K562 (cell line): ENCODE data around the gene KLK3. TPM values are rescaled to one million over a fixed set of nuclear protein-coding genes. Genes with fewer than 3 reads are reported as not detected.

Source experiments
- AFF1 ChIP-seq, 2 experiments: fragments of 450-650 bp; IDR thresholded peaks; 2 replicates each; pipeline ENCODE4 v1.6.1; 2018; ENCODE audit warnings: mild to moderate bottlenecking in 2 of 2, low read depth in 1 of 2; ENCODE audit not compliant: partially characterized antibody in 2 of 2
- ATF6 ChIP-seq: sonication (generic); formaldehyde crosslinking; IDR thresholded peaks from 2 replicates; pipeline ENCODE4 v1.4.0; 2020; ENCODE audit warnings: mild to moderate bottlenecking, missing genetic modification reagents
- BCL6 ChIP-seq: fragments of 250-450 bp; sonication (Bioruptor Pico); IDR thresholded peaks from 2 replicates; pipeline ENCODE4 v1.4.0; 2020
- CBFA2T3 ChIP-seq: fragments of 450-650 bp; IDR thresholded peaks from 2 replicates; pipeline ENCODE4 v1.6.1; 2017
- CCAR2 ChIP-seq: fragments of 200-400 bp; formaldehyde crosslinking; IDR thresholded peaks from 2 replicates; pipeline ENCODE4 v1.6.1; 2017; ENCODE audit warnings: mild to moderate bottlenecking, low read depth, low read length
- CREBBP ChIP-seq: IDR thresholded peaks from one replicate; pipeline ENCODE4 v1.6.1; 2012; ENCODE audit warnings: low read depth, mild to moderate bottlenecking, control low read depth, inconsistent platforms, low read length
- EHMT2 ChIP-seq: fragments of 450-650 bp; IDR thresholded peaks from 2 replicates; pipeline ENCODE4 v1.6.1; 2018; ENCODE audit warnings: antibody characterized with exemption
- ETV6 ChIP-seq, 3 experiments: fragments of 150-350 bp in 1 of 3; sonication (generic) in 1 of 3; formaldehyde crosslinking in 1 of 3; IDR thresholded peaks; 2 replicates each; pipeline versions ENCODE4 v1.6.1 to v1.8.0; 2014 to 2022; ENCODE audit warnings: borderline replicate concordance in 2 of 3, low read depth in 2 of 3, antibody characterized with exemption in 1 of 3, low read length in 1 of 3, mild to moderate bottlenecking in 1 of 3, missing genetic modification reagents in 1 of 3
- HNRNPK ChIP-seq: fragments of 200-400 bp; formaldehyde crosslinking; IDR thresholded peaks from one replicate; pipeline ENCODE4 v1.6.1; 2018; ENCODE audit warnings: mild to moderate bottlenecking, low read depth, low read length; ENCODE audit not compliant: poor library complexity, severe bottlenecking
- MTA2 ChIP-seq: fragments of 450-650 bp; IDR thresholded peaks from 2 replicates; pipeline ENCODE4 v1.6.1; 2016; ENCODE audit warnings: low read depth
- NR2C2 ChIP-seq, 2 experiments: fragments of 200-800 bp in 1 of 2; sonication (Bioruptor generic) in 1 of 2; sonication (generic) in 1 of 2; formaldehyde crosslinking in 1 of 2; IDR thresholded peaks; 2 replicates each; pipeline versions ENCODE4 v1.6.1 to v1.8.0; 2016 to 2022; ENCODE audit warnings: mild to moderate bottlenecking in 1 of 2, missing compliant biosample characterization in 1 of 2, missing genetic modification characterization in 1 of 2, missing genetic modification reagents in 1 of 2
- NUFIP1 ChIP-seq: fragments of 450-650 bp; IDR thresholded peaks from 2 replicates; pipeline ENCODE4 v1.6.1; 2018; ENCODE audit not compliant: partially characterized antibody
- PHB2 ChIP-seq: fragments of 450-650 bp; IDR thresholded peaks from 2 replicates; pipeline ENCODE4 v1.6.1; 2017; ENCODE audit warnings: low read depth
- PHF8 ChIP-seq: fragments of 200-600 bp; sonication (generic); IDR thresholded peaks from 2 replicates; pipeline ENCODE4 v1.6.1; 2012; ENCODE audit warnings: mixed run types, mild to moderate bottlenecking, inconsistent platforms, low read length, moderate library complexity, borderline replicate concordance
- SAFB ChIP-seq: fragments of 200-400 bp; formaldehyde crosslinking; IDR thresholded peaks from 2 replicates; pipeline ENCODE4 v1.6.1; 2017; ENCODE audit warnings: low read depth, low read length, borderline replicate concordance
- SMAD2 ChIP-seq: fragments of 150-350 bp; IDR thresholded peaks from 2 replicates; pipeline ENCODE4 v1.6.1; 2014; ENCODE audit warnings: low read depth, mild to moderate bottlenecking, low read length
- STAT5B ChIP-seq: fragments of 250-450 bp; sonication (Bioruptor Pico); IDR thresholded peaks from 2 replicates; pipeline ENCODE4 v1.8.0; 2021; ENCODE audit warnings: mild to moderate bottlenecking, inconsistent platforms
- THRAP3 ChIP-seq: fragments of 450-650 bp; IDR thresholded peaks from 2 replicates; pipeline ENCODE4 v1.6.1; 2016; ENCODE audit warnings: mild to moderate bottlenecking, inconsistent platforms, borderline replicate concordance
- ZBTB8A ChIP-seq: fragments of 450-650 bp; IDR thresholded peaks from 2 replicates; pipeline ENCODE4 v1.6.1; 2018; ENCODE audit warnings: mild to moderate bottlenecking, moderate library complexity; ENCODE audit not compliant: partially characterized antibody
- ZC3H11A ChIP-seq: IDR thresholded peaks from 2 replicates; pipeline ENCODE4 v1.6.1; 2012; ENCODE audit warnings: low read depth, low read length, improper control_type of control experiment
- ZNF212 ChIP-seq: fragments of 450-650 bp; formaldehyde crosslinking; IDR thresholded peaks from 2 replicates; pipeline ENCODE4 v1.4.0; 2020; ENCODE audit warnings: mild to moderate bottlenecking
- polyA plus RNA-seq, 8 experiments: library from polyadenylated mRNA; depleted of rRNA in 4 of 8; stranded (reverse) in 5 of 8; unstranded in 3 of 8; fragments of >200 nt; fragmentation: Nextera tagmentation in 2 of 8; fragmentation: Illumina TruSeq in 1 of 8; extraction: Ambion mirVana in 2 of 8; extraction: Trizol in 1 of 8; gene quantifications; 2 replicates each; pipeline versions ENCODE4 v1.2.1 to v1.2.3, GENCODE V29; 2011 to 2014; ENCODE audit warnings: inconsistent platforms in 1 of 8, missing spikeins in 1 of 8
- total RNA-seq, 7 experiments: library from RNA; depleted of rRNA in 6 of 7; stranded (reverse); fragments of >200 nt in 6 of 7; fragmentation: Illumina TruSeq in 2 of 7; extraction: Trizol in 2 of 7; gene quantifications; 2 replicates each; pipeline versions ENCODE4 v1.2.1 to v1.2.3, GENCODE V29; 2011 to 2021; ENCODE audit warnings: low replicate concordance in 1 of 7

Gene KLK3
- total and polyA plus RNA-seq, 9 of the 15 experiments (the other 6 are each of a cell fraction or from before 2014, with no cell fraction given) = not detected

GRCh38 chr19:50893047-50893736 lies 38.5 kb downstream of the KLK3 start (continued):
- no peak for TF ChIP-seq CREBBP
- TF ChIP-seq EHMT2 = no peak
- no peak for TF ChIP-seq PHF8
- no peak for TF ChIP-seq STAT5B (CRISPR knock-in tag)
- no peak for TF ChIP-seq BCL6
- TF ChIP-seq NUFIP1 = no peak
- TF ChIP-seq ATF6 = no peak
- no peak for TF ChIP-seq MTA2
- no peak for TF ChIP-seq THRAP3
- no peak for TF ChIP-seq SAFB
- TF ChIP-seq SMAD2 = no peak
- TF ChIP-seq PHB2 = no peak
- TF ChIP-seq ZNF212 (CRISPR knock-in tag) = no peak
- TF ChIP-seq AFF1 (IDR thresholded peaks at IDR 0.05; ENCODE audit: low read depth in 1 of 2, partially characterized antibody in 2 of 2) = no peak
- no peak for TF ChIP-seq CBFA2T3
- TF ChIP-seq ZBTB8A = no peak
- TF ChIP-seq HNRNPK = no peak
- no peak for TF ChIP-seq CCAR2
- TF ChIP-seq ETV6 (IDR thresholded peaks at IDR 0.05; ENCODE audit: borderline replicate concordance in 1 of 2, low read depth in 2 of 2, low read length in 1 of 2) = no peak
- TF ChIP-seq ETV6 (CRISPR knock-in tag; IDR thresholded peaks at IDR 0.05; ENCODE audit: borderline replicate concordance) = no peak
- TF ChIP-seq NR2C2 (CRISPR knock-in tag; IDR thresholded peaks at IDR 0.05) = no peak
- TF ChIP-seq NR2C2 (tag; IDR thresholded peaks at IDR 0.05) = no peak
- no peak for TF ChIP-seq ZC3H11A
